Fibroblast of skin of right biceps (primary cell): ENCODE measurements around the gene MTRFR.
A peak's percentile ranks its signal among the peaks of the same experiment; 100 is the strongest.
"Not testable (repeated sequence)": the region's sequence is repeated elsewhere in the genome, so short reads cannot be mapped to it uniquely, and the experiment has no call there.

Experiments
- DNase-seq: peaks from one replicate; pipeline ENCODE4 v3.0.0-alpha.2; 2013

The MTRFR gene

DNA sequence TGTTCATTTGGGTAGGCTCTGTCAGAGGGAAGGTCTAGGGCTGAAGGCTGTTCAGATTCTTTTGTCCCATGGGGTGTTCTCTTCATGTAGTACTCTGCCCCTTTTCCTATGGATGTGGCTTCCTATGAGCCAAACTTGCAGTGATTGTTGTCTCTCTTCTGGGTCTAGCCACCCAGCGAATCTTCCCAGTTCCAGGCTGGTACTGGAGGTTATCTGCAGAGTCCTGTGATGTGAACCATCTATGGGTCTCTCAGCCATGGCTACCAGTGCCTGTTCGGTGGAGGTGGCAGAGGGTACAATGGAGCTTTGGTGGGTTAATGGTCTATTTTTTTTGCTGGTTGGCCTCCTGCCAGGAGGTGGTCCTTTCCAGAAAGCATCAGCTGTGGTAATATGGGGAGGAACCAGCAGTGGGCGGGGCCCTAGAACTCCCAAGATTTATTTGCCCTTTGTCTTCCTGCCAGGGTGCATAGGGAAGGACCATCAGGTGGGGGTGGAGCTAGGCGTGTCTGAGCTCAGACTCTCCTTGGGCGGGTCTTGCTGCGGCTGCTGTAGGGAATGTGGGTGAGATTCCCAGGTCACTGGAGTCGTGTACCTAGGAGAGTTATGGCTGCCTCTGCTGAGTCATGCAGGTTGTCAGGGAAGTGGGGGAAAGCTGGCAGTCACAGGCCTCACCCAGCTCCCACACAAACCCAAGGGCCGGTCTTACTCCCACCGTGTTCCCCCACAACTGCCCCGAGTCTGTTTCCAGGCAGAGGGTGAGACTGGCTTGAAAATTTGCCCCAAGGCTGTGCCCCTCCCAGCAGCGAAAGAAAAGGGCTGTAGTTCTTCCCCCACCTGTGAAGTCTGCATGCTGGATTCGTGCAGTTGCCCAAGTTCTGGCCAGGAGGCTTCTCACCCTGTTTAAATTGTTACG lies 17.5 kb downstream of the MTRFR start:
- DNase-seq, result no peak

DNA sequence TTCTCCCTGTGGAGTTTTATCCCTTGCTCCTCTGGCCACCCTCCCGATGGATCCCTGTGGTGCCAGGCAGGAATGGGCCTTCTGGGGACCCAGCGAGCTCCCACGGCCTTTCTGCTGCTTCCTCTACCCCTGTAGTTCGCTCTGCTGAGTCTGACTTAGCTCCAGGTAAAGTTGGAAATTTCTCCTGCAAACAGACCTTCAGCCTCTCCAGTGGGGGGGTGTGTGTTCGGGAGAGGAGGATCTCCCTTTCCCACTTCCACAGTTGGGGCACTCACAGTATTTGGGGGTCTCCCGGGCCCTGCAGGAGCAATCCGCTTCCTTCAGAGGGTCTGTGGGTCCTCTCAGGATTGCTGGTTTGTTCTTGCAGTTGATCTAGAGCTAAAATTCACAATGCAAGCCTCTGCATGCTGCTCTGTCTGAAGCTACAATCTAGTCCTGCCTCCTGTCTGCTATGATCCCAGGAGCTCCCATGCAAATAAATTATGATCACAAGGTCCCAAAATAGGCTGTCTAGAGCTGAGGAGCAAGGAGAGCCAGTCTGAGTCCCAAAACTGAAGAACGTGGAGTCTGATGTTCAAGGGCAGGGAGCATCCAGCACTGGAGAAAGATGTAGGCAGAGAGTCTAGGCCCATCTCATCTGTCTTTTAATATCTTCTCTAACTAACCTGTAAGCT lies 18.3 kb downstream of the MTRFR start:
- no peak for DNase-seq

DNA sequence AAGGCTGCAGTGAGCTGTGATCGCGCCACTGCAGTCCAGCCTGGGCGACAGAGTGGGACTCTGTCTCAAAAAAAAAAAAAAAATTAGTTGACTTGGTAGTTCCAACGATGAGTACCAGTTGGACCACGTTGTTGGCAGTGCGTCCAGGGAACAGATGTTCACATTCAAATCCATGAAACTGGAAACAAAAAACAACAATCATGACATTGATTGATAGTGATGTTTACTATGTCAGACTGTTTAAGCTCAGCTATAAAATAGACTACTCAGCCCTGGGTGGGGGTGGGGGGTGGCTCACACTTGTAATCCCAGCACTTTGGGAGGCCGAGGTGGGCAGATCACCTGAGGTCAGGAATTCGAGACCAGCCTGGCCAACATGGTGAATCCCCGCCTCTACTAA lies 19.1 kb downstream of the MTRFR start:
- DNase-seq, result not testable (repeated sequence)

DNA sequence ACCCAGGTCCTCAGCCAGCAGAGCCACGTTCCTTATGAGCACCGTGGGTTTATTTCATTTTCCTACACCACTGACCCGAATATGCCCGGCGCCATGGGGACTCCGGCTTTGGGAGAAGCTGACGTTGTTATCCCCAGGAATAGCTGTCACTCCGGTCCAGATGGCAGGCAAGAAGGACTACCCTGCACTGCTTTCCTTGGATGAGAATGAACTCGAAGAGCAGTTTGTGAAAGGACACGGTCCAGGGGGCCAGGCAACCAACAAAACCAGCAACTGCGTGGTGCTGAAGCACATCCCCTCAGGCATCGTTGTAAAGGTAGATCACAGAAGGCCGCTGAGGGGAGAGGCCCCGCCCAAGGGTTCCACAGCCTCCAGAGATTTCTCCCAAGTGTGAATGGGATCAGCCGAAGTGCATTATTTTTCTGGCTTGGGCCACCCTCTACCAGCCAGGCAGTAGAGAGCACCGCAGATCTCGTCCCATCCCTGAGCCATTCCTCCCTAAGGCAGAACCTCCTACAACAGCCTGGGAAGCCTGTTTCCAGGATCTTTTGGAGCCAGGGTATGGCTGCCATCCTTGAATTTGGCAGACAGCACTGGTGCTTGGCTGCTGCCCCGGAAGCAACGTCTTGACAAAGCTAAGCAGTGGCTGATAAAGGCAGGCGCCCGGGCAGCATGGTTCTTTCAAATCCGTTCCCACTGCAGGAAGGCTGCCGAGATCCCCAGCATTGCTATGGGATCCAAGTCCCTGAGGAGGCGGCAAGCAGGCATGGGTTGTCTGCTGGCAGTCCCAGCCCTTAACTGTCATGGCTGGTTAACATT lies 20.6 kb downstream of the MTRFR start:
- no peak for DNase-seq

DNA sequence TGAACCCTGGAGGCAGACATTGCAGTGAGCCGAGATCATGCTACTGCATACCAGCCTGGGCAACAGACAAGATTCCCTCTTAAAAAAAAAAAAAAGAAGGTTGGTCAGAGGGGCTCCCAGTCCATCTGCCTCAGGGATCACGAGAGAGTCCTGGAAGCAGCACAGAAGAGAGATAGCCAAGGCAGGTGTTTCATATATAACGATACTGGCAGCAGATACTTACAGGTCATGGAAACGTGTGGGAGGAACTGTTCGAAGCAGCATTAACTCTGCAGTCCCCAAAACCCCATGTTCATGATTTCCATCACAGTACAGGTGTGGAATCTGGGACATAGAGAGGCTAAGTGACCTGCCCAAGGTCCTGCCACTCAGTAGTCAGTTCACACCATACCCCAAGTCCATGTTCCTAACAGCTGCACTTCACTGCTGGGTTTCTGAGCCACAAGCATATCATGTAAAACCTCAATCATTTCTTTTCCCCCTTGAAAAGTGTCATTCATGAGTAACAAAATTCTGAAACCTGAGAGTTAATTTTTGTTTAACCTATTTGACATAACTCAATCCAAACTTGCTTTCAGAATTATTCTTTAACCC lies 21.7 kb downstream of the MTRFR start:
- no peak for DNase-seq

DNA sequence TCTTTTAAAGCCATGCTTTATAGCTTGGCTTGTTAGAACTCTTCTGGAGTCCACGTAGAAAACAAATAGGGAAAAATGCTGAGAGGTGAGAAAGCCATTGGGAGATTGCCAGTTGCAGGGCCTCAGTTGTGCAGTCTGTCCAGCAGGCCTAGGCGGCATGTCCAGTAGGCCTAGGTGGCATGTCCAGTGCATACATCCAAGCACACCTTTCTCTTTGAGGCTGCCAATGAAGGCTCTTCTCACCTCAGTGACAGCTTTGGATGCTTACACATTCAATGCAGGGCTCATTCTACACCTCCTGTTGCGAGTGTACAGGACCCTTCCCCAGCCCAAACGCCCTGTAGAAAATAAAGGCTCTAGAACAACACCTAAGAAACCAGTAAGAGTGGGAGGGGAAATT lies 25.4 kb downstream of the MTRFR start:
- no peak for DNase-seq

DNA sequence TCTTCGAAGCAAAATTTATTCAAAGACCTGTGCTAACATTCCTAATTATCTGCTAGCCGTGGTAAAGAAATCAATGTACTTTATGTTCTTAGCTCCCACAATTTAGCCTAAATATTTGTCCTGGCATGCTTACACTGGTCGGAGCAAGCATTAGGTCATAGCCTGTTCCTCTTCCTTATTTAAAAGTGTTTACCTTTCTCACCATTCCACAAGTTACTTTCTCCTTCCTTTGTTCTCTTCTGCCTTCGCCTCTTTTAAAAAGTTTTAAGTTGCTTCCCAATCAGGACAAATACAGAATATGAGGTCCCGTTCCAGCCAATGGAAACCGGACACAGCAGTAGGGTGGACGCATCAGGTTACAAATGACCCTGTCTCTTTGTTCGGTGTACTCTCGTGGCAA lies 26.8 kb downstream of the MTRFR start:
- no peak for DNase-seq

DNA sequence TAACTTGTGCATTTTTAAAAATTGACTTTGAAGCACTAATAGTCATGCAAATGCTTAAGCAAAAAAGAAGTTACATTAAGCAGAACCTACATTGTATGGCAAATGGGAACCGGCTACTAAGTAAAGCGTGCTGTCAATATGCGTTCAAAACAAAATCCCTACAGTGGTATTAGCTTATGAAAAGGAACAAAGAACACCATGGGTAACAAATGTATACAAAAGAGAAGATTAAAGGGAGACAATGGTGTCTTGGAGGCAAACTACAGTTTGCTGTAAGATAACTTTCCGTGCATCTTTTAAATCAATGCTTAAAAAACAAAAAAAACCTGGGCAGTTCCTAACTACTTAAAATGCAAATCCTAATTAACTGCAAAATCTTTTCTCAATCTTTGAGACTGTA lies 28.0 kb downstream of the MTRFR start:
- DNase-seq, result no peak

DNA sequence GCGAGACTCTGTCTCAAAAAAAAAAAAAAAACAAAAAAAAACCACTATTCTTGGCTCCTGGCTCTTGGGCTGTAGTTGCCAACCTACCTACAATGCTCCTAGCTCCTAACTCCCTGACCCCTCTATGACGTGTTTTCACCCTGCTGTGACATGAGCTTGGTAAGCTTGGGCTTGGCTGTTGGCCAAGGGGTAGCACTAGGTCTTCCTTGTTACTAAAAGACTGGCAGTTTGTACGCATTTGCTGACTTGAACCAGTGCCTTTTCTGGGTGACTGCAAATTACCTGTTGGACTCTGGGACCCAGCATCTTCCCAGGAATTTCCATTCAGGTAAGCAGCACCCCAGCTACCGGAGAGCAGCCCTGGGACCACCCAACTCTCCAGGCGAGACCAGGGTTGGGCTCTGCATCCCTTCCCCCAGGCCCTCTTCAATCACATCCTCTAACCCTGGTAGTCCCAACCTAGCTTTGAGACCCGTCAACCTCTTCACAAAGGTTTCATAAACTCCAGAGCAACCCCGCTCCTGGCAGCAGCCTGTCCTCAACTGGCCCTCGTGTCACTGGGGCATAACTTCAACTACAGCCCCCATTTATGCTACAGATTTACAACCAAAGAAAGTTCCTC lies 30.1 kb downstream of the MTRFR start:
- DNase-seq, result no peak

DNA sequence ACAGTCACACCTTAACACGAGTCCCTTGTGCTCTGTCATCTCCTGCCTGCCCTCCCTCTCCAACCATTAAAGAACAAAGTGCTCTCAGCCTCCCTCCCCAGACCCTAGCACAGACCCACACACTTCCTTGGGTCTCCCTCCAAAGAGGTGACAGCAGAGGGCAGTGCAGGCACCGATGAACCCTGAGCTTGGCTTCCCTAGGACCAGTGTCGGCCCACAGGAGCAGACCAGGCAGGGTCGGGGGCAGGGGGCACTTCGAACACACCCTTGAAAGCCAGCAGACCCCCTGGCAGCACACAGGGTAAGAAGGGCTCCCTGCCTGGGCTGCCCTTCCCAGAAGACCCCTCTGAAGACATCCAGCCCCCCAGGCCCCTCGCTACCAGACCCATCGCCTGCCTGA lies 31.4 kb downstream of the MTRFR start:
- DNase-seq, result no peak

DNA sequence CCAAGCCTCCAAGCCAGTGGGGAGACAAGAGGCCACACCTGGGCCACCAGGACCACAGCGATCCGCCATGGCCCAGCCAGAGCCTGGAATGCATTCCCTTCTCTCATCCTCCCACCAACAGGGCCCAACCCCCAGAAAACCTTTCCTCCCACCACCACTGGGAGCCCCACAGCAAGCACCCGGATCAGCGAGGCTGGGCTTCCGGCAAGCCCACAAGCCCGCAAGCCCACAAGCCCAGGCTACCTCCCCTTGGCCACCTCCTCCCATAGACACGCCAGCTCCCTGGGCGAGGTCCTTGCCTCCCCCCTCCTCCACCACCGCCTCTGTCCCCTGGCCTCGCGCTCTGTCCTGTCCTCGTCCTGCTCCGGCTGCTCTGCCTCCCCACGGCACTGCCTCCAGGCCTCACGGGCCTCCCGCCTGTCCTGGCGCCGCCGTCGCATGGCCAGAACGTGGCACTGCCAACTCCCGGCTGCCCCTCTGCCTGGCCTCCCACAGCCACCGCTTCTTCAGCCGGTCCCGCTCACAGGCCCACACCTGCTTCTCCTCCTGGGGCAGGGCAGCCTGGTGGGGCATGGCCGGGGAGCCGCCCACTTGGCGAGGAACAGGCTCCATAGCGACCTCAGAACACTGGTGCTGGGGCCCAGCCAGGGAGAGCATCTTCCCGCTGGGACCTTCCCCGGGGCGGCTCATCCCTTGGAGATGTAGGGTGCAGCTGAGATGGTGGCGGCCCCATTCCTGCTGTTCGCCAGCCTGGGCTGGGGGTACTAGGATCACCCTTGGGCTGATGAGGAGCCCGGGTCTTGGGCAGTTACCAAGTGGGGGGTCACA lies 32.8 kb downstream of the MTRFR start:
- DNase-seq, result no peak

DNA sequence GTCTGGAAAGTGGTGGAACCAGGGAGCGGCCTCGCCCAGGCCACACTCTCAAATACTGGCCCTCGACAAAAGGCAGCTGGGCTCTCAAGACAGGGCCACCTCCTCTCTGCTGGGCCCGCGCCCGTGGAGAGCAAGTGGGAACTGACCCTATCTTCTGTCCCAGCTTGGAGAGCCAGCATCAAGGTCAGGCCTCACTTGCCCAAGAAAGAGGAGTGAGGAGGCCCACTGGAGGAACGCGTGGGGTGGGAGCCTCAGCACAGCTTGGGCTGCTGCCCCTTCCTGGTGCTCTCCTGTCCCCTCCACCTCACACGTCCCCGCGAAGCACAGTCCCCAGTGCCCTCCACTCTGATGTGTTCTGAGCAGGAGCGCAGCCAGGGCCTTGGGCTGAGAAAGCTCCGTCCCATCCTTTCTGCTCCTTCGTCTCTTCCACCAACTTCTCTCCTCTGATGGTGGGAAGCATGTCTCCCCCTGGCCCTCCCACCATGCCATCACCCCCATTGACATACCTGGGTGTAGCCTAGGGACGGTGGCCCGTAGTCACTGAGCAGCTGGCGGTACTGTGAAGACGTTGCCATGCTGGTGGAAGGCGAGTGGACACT lies 33.5 kb downstream of the MTRFR start:
- DNase-seq, result no peak

DNA sequence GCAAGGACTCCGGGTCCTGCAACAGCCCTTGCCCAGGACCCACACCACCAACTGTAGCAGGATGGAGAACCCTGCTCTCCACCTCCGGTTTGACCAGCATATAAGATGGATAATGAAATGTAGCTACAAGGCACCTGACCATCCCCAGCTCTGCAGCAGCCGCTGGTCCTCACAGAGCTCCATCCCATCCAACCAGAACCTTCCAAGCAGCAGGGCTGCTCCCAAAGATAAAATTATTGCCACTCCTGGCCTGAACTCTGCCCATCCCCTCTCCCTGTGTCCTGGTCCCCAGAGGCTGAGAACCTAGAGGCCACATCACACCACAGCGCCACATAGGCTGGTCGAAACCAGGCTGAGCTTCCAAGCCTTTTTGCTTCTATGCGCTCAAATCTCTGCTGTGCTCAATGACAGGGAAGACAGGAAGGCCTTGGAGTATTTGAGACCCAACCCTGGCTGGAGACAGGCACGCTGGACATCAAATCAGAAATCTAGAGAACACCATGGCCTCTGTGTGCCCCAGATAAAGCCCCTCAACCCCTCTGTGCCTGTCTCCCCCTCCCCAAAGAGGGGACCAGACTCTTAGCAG lies 34.2 kb downstream of the MTRFR start:
- no peak for DNase-seq

DNA sequence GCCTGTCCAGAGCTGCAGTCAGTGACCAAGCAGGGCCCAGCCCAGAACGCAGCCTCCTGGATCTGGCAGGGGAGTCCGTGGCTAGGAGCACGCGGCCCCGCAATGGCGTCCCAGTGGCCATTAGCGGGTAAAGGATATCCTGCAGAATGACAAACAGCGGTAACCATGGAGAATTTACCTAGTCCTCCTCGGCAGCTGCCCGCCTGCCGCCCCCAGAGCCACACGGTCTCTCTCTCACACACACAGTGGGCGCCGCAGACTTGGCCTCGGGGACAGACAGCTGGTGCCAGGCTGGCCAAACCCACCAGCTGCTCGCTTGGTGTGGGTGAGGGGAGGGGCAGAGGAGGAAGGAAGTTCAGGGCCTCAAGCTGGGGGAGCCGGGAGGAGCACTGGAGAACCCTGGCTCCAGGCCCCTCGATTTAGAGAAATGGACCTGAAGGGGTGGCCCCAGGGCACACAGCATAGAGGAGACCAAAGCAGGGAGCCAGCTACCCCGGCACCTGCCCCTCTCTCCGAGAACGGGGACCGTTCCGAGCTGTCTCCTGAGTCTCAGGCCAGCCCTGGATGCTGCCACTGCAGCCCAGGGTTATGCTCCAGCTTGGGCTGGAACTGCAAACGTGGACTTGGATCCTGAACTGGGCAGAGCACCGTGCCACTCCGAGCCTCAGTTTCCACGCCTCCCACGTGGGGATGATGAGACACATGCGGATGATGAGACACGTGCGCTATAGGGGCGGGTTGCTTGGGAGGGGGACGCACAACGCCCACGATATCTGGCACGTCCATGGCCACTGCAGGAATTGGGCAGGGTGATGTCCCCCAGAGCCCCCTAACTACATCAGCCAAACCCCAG lies 35.0 kb downstream of the MTRFR start:
- no peak for DNase-seq

DNA sequence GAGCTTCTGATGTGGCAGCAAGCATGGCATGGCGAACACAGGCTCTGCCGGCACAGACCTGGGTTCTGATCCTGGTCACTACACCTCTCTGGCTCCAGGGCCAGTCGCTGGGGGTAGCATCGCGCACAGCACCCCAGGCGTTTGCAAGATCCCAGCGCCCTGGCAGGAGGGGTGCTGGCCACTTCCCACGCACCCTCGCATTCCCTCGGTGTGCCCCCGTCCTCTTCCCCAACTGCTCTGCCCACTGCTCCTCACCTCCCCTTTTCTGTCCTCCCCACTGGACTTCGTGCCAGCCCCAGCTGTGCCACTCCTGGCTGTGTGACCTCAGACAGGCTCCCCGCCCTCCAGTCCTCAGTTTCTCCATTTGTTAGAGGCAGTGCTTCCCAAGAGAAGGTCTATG lies 35.6 kb downstream of the MTRFR start:
- no peak for DNase-seq

DNA sequence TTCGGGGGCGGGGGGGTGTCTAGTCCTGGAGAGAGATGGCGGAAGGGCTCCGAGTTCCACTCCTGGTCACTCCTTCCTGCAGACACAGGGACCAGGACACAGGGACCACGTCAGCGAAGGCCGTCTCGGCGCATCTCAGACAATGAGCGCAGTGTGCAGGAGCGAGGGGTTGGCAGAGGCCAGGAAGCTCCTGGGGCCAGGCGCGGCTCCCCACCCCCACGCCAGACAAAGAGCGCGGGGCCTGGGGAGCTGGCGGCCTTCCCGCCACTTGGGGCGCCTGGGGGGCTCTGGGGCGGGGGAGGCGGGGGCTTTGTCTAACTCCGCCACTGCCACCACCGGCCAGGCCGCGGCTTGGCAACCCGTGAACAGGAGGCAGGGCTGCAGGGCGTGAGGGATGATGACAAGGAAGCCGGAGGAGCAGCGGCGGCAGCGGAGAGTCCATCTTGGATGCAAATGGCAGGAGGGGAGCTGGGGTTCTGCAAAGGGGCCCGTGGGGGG lies 36.2 kb downstream of the MTRFR start:
- DNase-seq, result peak; percentile 88

DNA sequence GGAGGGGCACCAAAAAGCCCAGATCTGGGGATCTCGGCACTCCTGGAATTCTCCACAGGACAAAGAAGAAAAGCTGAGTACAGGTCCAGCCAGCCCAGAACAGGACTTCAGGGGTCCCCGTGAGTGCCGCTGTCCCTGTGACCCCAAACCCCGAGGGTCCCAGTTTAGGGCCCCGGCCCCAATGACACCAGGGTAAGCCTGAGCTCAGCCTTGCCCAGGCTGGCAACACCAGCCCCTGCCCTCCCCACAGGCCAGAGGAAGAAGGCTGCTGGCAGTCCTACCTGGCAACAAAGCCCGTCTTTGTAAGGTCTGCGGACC lies 36.6 kb downstream of the MTRFR start:
- DNase-seq, result no peak

DNA sequence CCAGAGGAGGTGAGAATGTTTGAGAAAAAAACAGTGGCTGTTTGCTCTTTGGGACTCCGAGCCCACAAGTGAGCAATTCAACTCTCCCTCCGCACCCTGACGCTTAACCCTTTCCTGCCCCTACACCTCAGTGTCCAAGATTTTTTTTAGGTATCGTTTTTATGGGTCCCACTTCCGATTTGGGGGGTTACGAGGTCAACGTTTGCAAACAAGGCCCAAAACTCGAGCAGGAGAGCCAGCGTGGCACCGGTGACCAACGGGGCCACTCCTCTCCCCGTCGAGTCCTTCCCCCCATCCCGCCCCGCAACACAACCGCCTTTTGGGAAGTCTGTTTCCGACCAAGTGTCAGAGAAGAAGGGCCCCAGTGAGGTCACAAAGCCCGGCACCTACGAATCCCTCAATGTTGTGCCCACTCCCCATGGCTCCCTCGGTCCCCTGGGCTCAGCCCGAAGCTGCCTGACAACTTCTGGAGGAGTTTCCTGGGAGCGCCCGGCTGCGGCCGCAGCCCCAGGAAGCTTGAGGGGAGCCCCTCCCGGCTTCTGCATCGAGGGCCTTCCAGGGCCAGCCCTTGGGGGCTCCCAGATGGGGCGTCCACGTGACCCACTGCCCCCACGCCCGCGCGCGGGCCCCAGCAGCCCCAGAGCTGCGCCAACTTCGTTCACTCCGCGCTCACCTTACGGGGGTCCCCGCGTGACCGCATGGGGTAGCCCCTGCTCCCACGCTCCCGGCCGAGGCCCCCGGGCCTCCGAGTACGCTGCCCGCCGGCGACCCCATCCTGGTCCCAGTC lies 37.2 kb downstream of the MTRFR start:
- DNase-seq, result peak; percentile 57
